ENCODE results near the gene AATK. TPM values are rescaled to one million over a fixed set of nuclear protein-coding genes. Genes with fewer than 3 reads are reported as not detected.
A peak's percentile ranks its signal among the peaks of the same experiment; 100 is the strongest.

AATK gene
- total and polyA plus RNA-seq, 10 of the 15 experiments (the other 5 are each of a cell fraction or from before 2014, with no cell fraction given), result 0.04 TPM; not detected in 9

DNA sequence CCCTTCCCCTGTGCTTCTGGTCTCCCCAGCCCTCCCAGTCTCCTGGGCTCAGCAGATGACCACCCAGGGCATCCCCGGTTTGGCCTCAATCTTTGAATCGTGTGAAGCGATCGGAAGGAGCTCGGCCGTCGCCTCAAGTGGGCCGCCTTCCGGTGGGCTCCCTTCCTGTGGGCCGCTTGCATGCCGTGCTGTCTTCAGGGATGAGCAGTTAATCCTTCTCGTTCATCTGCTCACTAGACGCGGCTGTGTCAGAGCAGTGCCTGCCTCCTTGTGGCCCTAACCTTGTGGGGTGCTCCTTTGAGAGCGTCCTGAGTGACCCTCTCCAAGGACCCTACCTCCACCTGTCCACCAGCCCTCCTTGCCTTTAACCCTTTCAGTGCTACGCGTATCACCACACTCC, 90.7 kb downstream of the AATK start:
- POLR2A ChIA-PET, result no interaction called here
- no peak overlapping the region for H3K4me2 ChIP-seq (ENCODE audit: control insufficient read depth, insufficient read depth)
- ATAC-seq (no peak), DNase-seq (ENCODE audit: low read depth, low spot score) (no peak), FAIRE-seq (no peak)
- TF ChIP-seq TAF1 (IDR thresholded peaks at IDR 0.05; ENCODE audit: borderline replicate concordance, low read depth, low read length), result no peak
- TF ChIP-seq ZNF207 (IDR thresholded peaks at IDR 0.05; ENCODE audit: borderline replicate concordance), result no peak
- TF ChIP-seq POLR2AphosphoS5 (IDR thresholded peaks at IDR 0.05; ENCODE audit: low read length), result no peak
- no peak for TF ChIP-seq SMARCA5 (IDR thresholded peaks at IDR 0.05)
- TF ChIP-seq SUZ12 (IDR thresholded peaks at IDR 0.05; ENCODE audit: unreplicated experiment), result no peak
- TF ChIP-seq MYB (IDR thresholded peaks at IDR 0.05; ENCODE audit: borderline replicate concordance, low read depth, low read length), result no peak
- TF ChIP-seq NRF1 (conservative IDR thresholded peaks at IDR 0.05; ENCODE audit: low read depth, low read length), result no peak
- H3K4me3 ChIP-seq, result no peak overlapping the region
- RAD21 ChIA-PET (ENCODE audit: unreplicated experiment), result no interaction called here
- peaks cover 0 to 1% of the 10 kb centered on the region in 2 experiments; a peak in 3 of 4 replicates for H3K27me3 ChIP-seq (replicated peaks in 1 of 2; ENCODE audit: control insufficient read depth in 2 of 2, insufficient read depth in 2 of 2, low read length in 1 of 2)
- BruUV-seq (replicated peaks), result no TSS peak
- no peak overlapping the region for H2AFZ ChIP-seq (ENCODE audit: control insufficient read depth, low read depth, low read length)
- 25% methylated on average over 17 of the region's 17 CpGs for WGBS (ENCODE audit: insufficient coverage, insufficient replicate concordance, low lambda C conversion rate, missing lambda C conversion rate)
- in situ Hi-C loops (cut with MboI), result no loop called here
- H3K79me2 ChIP-seq (ENCODE audit: control insufficient read depth, insufficient read depth, low read length), result no peaks in the 10 kb centered on the region
- intact Hi-C loops (cut with micrococcal nuclease; ENCODE audit: unreplicated experiment), result no loop called here
- H3K9me3 ChIP-seq (replicated peaks; ENCODE audit: control insufficient read depth, insufficient read depth, low read length), result no peaks in the 10 kb centered on the region
- SMC1A ChIA-PET (ENCODE audit: uncharacterized antibody, unreplicated experiment), result no interaction called here
- no peak overlapping the region for H3K27ac ChIP-seq (ENCODE audit: control insufficient read depth, insufficient read depth)
- no peaks in the 10 kb centered on the region for H3K4me1 ChIP-seq (ENCODE audit: control insufficient read depth, insufficient read depth, low read length)
- CTCF ChIA-PET, result no interaction called here
- H3K9ac ChIP-seq (ENCODE audit: control insufficient read depth, insufficient read depth, low read length), result no peak overlapping the region
- no peaks in the 10 kb centered on the region for H3K36me3 ChIP-seq (ENCODE audit: control insufficient read depth in 2 of 2, insufficient read depth in 2 of 2, low read length in 1 of 2)
- no peaks in the 10 kb centered on the region for H4K20me1 ChIP-seq (ENCODE audit: control insufficient read depth, insufficient read depth)

DNA sequence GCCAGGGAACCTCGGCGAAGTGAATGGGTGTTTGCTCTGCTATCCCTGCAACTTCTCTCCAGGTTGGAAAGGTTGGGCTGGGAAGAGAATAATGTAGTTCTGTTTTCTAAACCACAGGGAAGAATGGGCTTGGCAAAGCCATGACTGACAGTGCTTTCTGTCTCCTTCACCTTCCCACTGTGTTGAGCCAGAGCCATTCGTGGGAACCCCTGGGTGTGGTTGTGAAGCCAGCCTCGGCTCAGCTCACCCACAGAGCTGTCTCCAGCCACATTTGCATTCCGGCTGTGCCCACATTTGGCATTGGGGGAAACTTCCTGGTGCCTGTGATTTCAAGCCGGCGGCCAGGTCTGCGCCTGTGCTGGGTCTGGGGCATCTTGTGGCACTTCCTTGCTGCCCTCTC, 91.1 kb downstream of the AATK start:
- H4K20me1 ChIP-seq (ENCODE audit: control insufficient read depth, insufficient read depth), result no peaks in the 10 kb centered on the region
- POLR2A ChIA-PET, result no interaction called here
- intact Hi-C loops (cut with micrococcal nuclease; ENCODE audit: unreplicated experiment), result no loop called here
- CTCF ChIA-PET, result no interaction called here
- H3K4me1 ChIP-seq (ENCODE audit: control insufficient read depth, insufficient read depth, low read length), result no peaks in the 10 kb centered on the region
- FAIRE-seq (no peak), DNase-seq (ENCODE audit: low read depth, low spot score) (no peak), ATAC-seq (no peak)
- no peak overlapping the region for H3K4me3 ChIP-seq
- H3K27me3 ChIP-seq (replicated peaks in 1 of 2; ENCODE audit: control insufficient read depth in 2 of 2, insufficient read depth in 2 of 2, low read length in 1 of 2), result peaks cover 0 to 1% of the 10 kb centered on the region in 2 experiments; a peak in 3 of 4 replicates
- in situ Hi-C loops (cut with MboI), result no loop called here
- TF ChIP-seq YY1 (IDR thresholded peaks at IDR 0.05; ENCODE audit: low read depth, low read length), result no peak
- TF ChIP-seq PAX5 (IDR thresholded peaks at IDR 0.05; ENCODE audit: borderline replicate concordance, low read depth, low read length), result no peak
- 0 out of 4 replicates have a peak, but pooled peaks of 1 of the 2 experiments have one; percentile 23 for TF ChIP-seq SRF (IDR thresholded peaks at IDR 0.05; ENCODE audit: low read depth in 2 of 2, low read length in 2 of 2)
- H3K9ac ChIP-seq (ENCODE audit: control insufficient read depth, insufficient read depth, low read length), result no peak overlapping the region
- 41% methylated on average over 8 of the region's 8 CpGs for WGBS (ENCODE audit: insufficient coverage, insufficient replicate concordance, low lambda C conversion rate, missing lambda C conversion rate)
- RAD21 ChIA-PET (ENCODE audit: unreplicated experiment), result no interaction called here
- H2AFZ ChIP-seq (ENCODE audit: control insufficient read depth, low read depth, low read length), result no peak overlapping the region
- H3K9me3 ChIP-seq (replicated peaks; ENCODE audit: control insufficient read depth, insufficient read depth, low read length), result no peaks in the 10 kb centered on the region
- no peak overlapping the region for H3K4me2 ChIP-seq (ENCODE audit: control insufficient read depth, insufficient read depth)
- SMC1A ChIA-PET (ENCODE audit: uncharacterized antibody, unreplicated experiment), result no interaction called here
- H3K36me3 ChIP-seq (ENCODE audit: control insufficient read depth in 2 of 2, insufficient read depth in 2 of 2, low read length in 1 of 2), result no peaks in the 10 kb centered on the region
- H3K79me2 ChIP-seq (ENCODE audit: control insufficient read depth, insufficient read depth, low read length), result no peaks in the 10 kb centered on the region
- H3K27ac ChIP-seq (ENCODE audit: control insufficient read depth, insufficient read depth), result no peak overlapping the region
- no TSS peak for BruUV-seq (replicated peaks)

All from GM12878 (cell line).